ENCODE measurements around the gene DYNLT5. TPM values are rescaled to one million over a fixed set of nuclear protein-coding genes. Genes with fewer than 3 reads are reported as not detected.
"Not testable (repeated sequence)": the region's sequence is repeated elsewhere in the genome, so short reads cannot be mapped to it uniquely, and the experiment has no call there.

Gene DYNLT5
- total and polyA plus RNA-seq, 2 donors (not counting 1 experiment from before 2014, with no cell fraction given): 0.32 to 0.50 TPM

- DNase-seq (ENCODE audit: low read depth in 2 of 2): no peak
- H2AFZ ChIP-seq (ENCODE audit: low read length): no peak overlapping the region
- H3K4me2 ChIP-seq (ENCODE audit: extremely low read depth, insufficient read depth, low read length): no peak overlapping the region
- H3K4me1 ChIP-seq (ENCODE audit: control insufficient read depth, extremely low read depth, insufficient read depth, low read length): no peaks in the 10 kb centered on the region
- H3K9ac ChIP-seq (ENCODE audit: insufficient read depth, low read length): no peak overlapping the region
- H3K9me3 ChIP-seq (ENCODE audit: control insufficient read depth, insufficient read depth, low read depth, low read length): no peaks in the 10 kb centered on the region
- no peak for TF ChIP-seq EZH2 (IDR thresholded peaks at IDR 0.05; ENCODE audit: low read length, missing control alignments)
- TF ChIP-seq CTCF (conservative IDR thresholded peaks at IDR 0.05 in 1 of 2, IDR thresholded peaks at IDR 0.05 in 1 of 2; ENCODE audit: low read depth in 1 of 2, low read length in 2 of 2): no peak
- no peaks in the 10 kb centered on the region for H4K20me1 ChIP-seq (ENCODE audit: control insufficient read depth, extremely low read depth, insufficient read depth, low read length)
- no peak overlapping the region for H3K27ac ChIP-seq (ENCODE audit: insufficient read depth, low read length)
- H3K4me3 ChIP-seq (replicated peaks in 1 of 4; ENCODE audit: control extremely low read depth in 1 of 4, insufficient read depth in 1 of 4, low read depth in 3 of 4, low read length in 4 of 4): no peak overlapping the region
- H3K36me3 ChIP-seq (ENCODE audit: control insufficient read depth, insufficient read depth, low read length): no peaks in the 10 kb centered on the region
- no peaks in the 10 kb centered on the region for H3K27me3 ChIP-seq (ENCODE audit: control insufficient read depth, insufficient read depth, low read length)
- H3K79me2 ChIP-seq (ENCODE audit: control insufficient read depth, insufficient read depth, low read length): no peaks in the 10 kb centered on the region
Measured at GRCh38 chr1:66787641-66788040, 35.4 kb downstream of the DYNLT5 start.

DNA sequence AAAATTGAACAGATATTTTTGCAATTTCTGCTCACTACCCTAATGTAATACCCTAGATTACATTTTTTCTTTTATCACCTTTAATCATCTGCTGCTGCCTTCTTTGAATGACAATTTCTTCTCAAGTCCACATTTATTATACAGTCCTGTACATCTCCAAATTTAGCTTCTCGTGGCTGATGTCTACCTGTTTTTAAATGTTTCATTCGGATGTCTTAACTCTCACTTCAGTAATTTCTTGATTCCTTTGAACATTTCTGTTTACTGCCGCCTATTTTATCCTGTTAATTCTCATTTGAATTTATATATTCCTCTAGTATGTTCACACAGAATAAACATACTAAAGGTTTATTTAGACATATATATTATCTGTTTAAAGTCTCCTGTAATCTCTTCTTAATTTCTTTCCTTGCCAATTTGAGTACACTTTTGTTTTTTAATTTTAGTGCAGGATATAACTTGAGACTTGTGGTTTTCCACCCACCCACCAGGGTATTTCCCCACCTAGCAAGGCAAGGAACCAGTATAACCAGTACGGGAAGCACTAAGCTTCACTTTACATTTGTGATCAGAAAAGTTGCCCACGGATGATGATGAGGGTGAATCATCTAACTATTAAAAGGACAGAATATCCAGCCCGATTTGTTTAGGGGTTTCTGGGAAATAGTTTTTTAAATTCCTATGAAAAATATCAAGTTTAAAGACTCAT lies 36.1 kb downstream of the DYNLT5 start:
- no peak overlapping the region for H3K9ac ChIP-seq (ENCODE audit: insufficient read depth, low read length)
- no peaks in the 10 kb centered on the region for H3K4me1 ChIP-seq (ENCODE audit: control insufficient read depth, extremely low read depth, insufficient read depth, low read length)
- H3K4me3 ChIP-seq (replicated peaks in 1 of 4; ENCODE audit: control extremely low read depth in 1 of 4, insufficient read depth in 1 of 4, low read depth in 3 of 4, low read length in 4 of 4): no peak overlapping the region
- no peak overlapping the region for H3K4me2 ChIP-seq (ENCODE audit: extremely low read depth, insufficient read depth, low read length)
- H3K27me3 ChIP-seq (ENCODE audit: control insufficient read depth, insufficient read depth, low read length): no peaks in the 10 kb centered on the region
- H3K27ac ChIP-seq (ENCODE audit: insufficient read depth, low read length): no peak overlapping the region
- H4K20me1 ChIP-seq (ENCODE audit: control insufficient read depth, extremely low read depth, insufficient read depth, low read length): no peaks in the 10 kb centered on the region
- no peak overlapping the region for H2AFZ ChIP-seq (ENCODE audit: low read length)
- no peak for TF ChIP-seq CTCF (conservative IDR thresholded peaks at IDR 0.05 in 1 of 2, IDR thresholded peaks at IDR 0.05 in 1 of 2; ENCODE audit: low read depth in 1 of 2, low read length in 2 of 2)
- no peak for TF ChIP-seq EZH2 (IDR thresholded peaks at IDR 0.05; ENCODE audit: low read length, missing control alignments)
- no peaks in the 10 kb centered on the region for H3K9me3 ChIP-seq (ENCODE audit: control insufficient read depth, insufficient read depth, low read depth, low read length)
- H3K79me2 ChIP-seq (ENCODE audit: control insufficient read depth, insufficient read depth, low read length): no peaks in the 10 kb centered on the region
- DNase-seq (ENCODE audit: low read depth in 2 of 2): no peak
- no peaks in the 10 kb centered on the region for H3K36me3 ChIP-seq (ENCODE audit: control insufficient read depth, insufficient read depth, low read length)

GRCh38 chr1:66791621-66792610 lies 39.7 kb downstream of the DYNLT5 start:
- TF ChIP-seq EZH2 (IDR thresholded peaks at IDR 0.05; ENCODE audit: low read length, missing control alignments): no peak
- no peak for TF ChIP-seq CTCF (conservative IDR thresholded peaks at IDR 0.05 in 1 of 2, IDR thresholded peaks at IDR 0.05 in 1 of 2; ENCODE audit: low read depth in 1 of 2, low read length in 2 of 2)
- no peak overlapping the region for H3K4me3 ChIP-seq (replicated peaks in 1 of 4; ENCODE audit: control extremely low read depth in 1 of 4, insufficient read depth in 1 of 4, low read depth in 3 of 4, low read length in 4 of 4)
- DNase-seq (ENCODE audit: low read depth in 2 of 2): no peak
- H3K9ac ChIP-seq (ENCODE audit: insufficient read depth, low read length): no peak overlapping the region
- no peaks in the 10 kb centered on the region for H3K27me3 ChIP-seq (ENCODE audit: control insufficient read depth, insufficient read depth, low read length)
- no peak overlapping the region for H3K4me2 ChIP-seq (ENCODE audit: extremely low read depth, insufficient read depth, low read length)
- no peaks in the 10 kb centered on the region for H3K79me2 ChIP-seq (ENCODE audit: control insufficient read depth, insufficient read depth, low read length)
- H3K27ac ChIP-seq (ENCODE audit: insufficient read depth, low read length): no peak overlapping the region
- H2AFZ ChIP-seq (ENCODE audit: low read length): no peak overlapping the region
- H3K36me3 ChIP-seq (ENCODE audit: control insufficient read depth, insufficient read depth, low read length): no peaks in the 10 kb centered on the region
- H3K9me3 ChIP-seq (ENCODE audit: control insufficient read depth, insufficient read depth, low read depth, low read length): no peaks in the 10 kb centered on the region
- H3K4me1 ChIP-seq (ENCODE audit: control insufficient read depth, extremely low read depth, insufficient read depth, low read length): no peaks in the 10 kb centered on the region
- H4K20me1 ChIP-seq (ENCODE audit: control insufficient read depth, extremely low read depth, insufficient read depth, low read length): no peaks in the 10 kb centered on the region

DNA sequence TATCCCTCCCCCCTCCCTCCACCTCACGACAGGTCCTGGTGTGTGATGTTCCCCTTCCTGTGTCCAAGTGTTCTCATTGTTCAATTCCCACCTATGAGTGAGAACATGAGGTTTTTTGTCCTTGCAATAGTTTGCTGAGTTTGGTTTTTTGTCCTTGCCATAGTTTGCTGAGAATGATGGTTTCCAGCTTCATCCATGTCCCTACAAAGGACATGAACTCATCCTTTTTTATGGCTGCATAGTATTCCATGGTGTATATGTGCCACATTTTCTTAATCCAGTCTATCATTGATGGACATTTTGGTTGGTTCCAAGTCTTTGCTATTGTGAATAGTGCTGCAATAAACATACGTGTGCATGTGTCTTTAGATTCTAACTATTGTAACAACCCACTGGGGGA lies 43.6 kb downstream of the DYNLT5 start:
- not testable (repeated sequence) for H3K79me2 ChIP-seq (ENCODE audit: control insufficient read depth, insufficient read depth, low read length); H3K4me3 ChIP-seq (replicated peaks in 1 of 4; ENCODE audit: control extremely low read depth in 1 of 4, insufficient read depth in 1 of 4, low read depth in 3 of 4, low read length in 4 of 4); DNase-seq (ENCODE audit: low read depth in 2 of 2); H3K27me3 ChIP-seq (ENCODE audit: control insufficient read depth, insufficient read depth, low read length); H3K4me2 ChIP-seq (ENCODE audit: extremely low read depth, insufficient read depth, low read length); H3K27ac ChIP-seq (ENCODE audit: insufficient read depth, low read length); H3K9me3 ChIP-seq (ENCODE audit: control insufficient read depth, insufficient read depth, low read depth, low read length); H3K4me1 ChIP-seq (ENCODE audit: control insufficient read depth, extremely low read depth, insufficient read depth, low read length); H4K20me1 ChIP-seq (ENCODE audit: control insufficient read depth, extremely low read depth, insufficient read depth, low read length); H3K36me3 ChIP-seq (ENCODE audit: control insufficient read depth, insufficient read depth, low read length); H2AFZ ChIP-seq (ENCODE audit: low read length); H3K9ac ChIP-seq (ENCODE audit: insufficient read depth, low read length)

Data from fibroblast of lung (primary cell).